Daoy (cell line): ENCODE measurements around the gene MYO5C. TPM values are rescaled to one million over a fixed set of nuclear protein-coding genes. Genes with fewer than 3 reads are reported as not detected.
A peak's percentile ranks its signal among the peaks of the same experiment; 100 is the strongest.

Source experiments
- DNase-seq: peaks from one replicate; pipeline ENCODE4 v3.0.0-alpha.2; 2015; ENCODE audit warnings: low read depth
- total RNA-seq: library from RNA; depleted of rRNA; stranded (reverse); fragments of >200 nt; shearing (Covaris generic); gene quantifications from 2 replicates; pipeline ENCODE4 v1.2.3, GENCODE V29; 2014; rRNA removed

Gene MYO5C
- total RNA-seq, result 8.0 and 16.5 TPM in 2 replicates

GRCh38 chr15:52295421-52296001 is at the start of gene MYO5C:
TSS of gene MYO5C (minus strand) at chr15:52295804. CDS start at chr15:52295636, 168 bp downstream.
- DNase-seq, result peak; percentile 95

- DNase-seq, result no peak
Observed at GRCh38 chr15:52344592-52344991, 49.0 kb upstream of the MYO5C start.

GRCh38 chr15:52343831-52344230 is 48.2 kb upstream of the MYO5C start:
- DNase-seq, result no peak

- DNase-seq, result no peak
Observed at GRCh38 chr15:52340093-52340492, 44.5 kb upstream of the MYO5C start.

- DNase-seq, result no peak
Observed at GRCh38 chr15:52338891-52339290, 43.3 kb upstream of the MYO5C start.

GRCh38 chr15:52338058-52338457 is 42.5 kb upstream of the MYO5C start:
- peak; percentile 70 for DNase-seq

- DNase-seq, result peak; percentile 86
Observed at GRCh38 chr15:52337198-52337853, 41.7 kb upstream of the MYO5C start.

- DNase-seq, result no peak
Observed at GRCh38 chr15:52336529-52336928, 40.9 kb upstream of the MYO5C start.

- DNase-seq, result no peak
Observed at GRCh38 chr15:52334491-52335160, 39.0 kb upstream of the MYO5C start.

GRCh38 chr15:52331490-52332240 is 36.1 kb upstream of the MYO5C start:
- DNase-seq, result peak; percentile 77

GRCh38 chr15:52329987-52330386 is 34.4 kb upstream of the MYO5C start:
- no peak for DNase-seq

GRCh38 chr15:52329150-52329549 is 33.5 kb upstream of the MYO5C start:
- DNase-seq, result no peak

GRCh38 chr15:52328680-52329079 is 33.1 kb upstream of the MYO5C start:
- no peak for DNase-seq

- DNase-seq, result no peak
Observed at GRCh38 chr15:52326756-52327155, 31.2 kb upstream of the MYO5C start.

GRCh38 chr15:52324109-52324508 is 28.5 kb upstream of the MYO5C start:
- DNase-seq, result no peak

GRCh38 chr15:52318729-52319500 is 23.3 kb upstream of the MYO5C start:
- no peak for DNase-seq

- no peak for DNase-seq
Observed at GRCh38 chr15:52317688-52318087, 22.1 kb upstream of the MYO5C start.

- no peak for DNase-seq
Observed at GRCh38 chr15:52317022-52317421, 21.4 kb upstream of the MYO5C start.

- no peak for DNase-seq
Observed at GRCh38 chr15:52309154-52309548, 13.5 kb upstream of the MYO5C start.

GRCh38 chr15:52308446-52309153 is 13.0 kb upstream of the MYO5C start:
- no peak for DNase-seq

- DNase-seq, result no peak
Observed at GRCh38 chr15:52307847-52308246, 12.2 kb upstream of the MYO5C start.
